ENCODE data around the gene SAMHD1. TPM values are rescaled to one million over a fixed set of nuclear protein-coding genes. Genes with fewer than 3 reads are reported as not detected.
"Not testable (repeated sequence)": the region's sequence is repeated elsewhere in the genome, so short reads cannot be mapped to it uniquely, and the experiment has no call there.

Gene SAMHD1
- 100 to 1,000 TPM in 2 of 4 donors, 10 to 100 TPM in 2; 17.0 to 212 (median 66.0) TPM for total RNA-seq

DNA sequence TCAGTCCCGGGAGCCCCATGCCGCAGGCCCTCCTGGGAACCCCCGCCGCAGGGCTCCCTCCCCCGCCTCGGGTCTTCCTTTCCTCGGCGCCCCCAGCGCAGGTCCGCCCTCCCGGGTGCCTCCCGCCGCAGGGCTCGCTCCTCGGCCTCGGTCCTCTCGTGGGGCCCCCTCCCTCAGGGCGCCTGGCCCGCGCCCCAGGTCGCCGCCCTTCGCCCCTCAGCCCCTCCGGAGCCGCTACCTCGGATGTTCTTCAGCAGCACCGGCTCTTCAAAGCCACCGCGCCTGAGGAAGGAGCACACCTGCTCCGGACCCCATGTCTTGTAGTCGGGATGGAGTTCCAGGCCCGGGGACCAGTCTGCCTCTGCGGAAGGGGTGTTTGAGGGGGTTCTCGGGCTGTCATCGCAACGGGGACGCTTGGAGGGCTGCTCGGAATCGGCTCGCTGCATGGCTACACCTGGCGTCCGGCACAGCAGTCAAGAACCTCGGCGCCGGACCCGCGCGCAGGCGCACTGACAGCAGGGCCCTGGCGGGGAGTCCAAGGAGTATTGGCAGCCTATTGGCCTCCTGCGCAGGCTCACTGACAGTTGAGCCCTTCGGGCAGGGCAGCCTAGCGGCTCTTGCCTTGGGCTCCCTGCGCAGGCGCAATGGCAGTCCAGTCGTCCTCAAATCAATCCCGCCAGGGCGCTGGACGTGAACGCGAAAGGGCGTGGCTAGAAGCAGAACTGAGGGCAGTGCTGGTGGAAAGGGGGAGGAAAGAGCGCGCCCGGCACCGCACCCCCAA, at the start of gene SAMHD1:
Gene SAMHD1, minus strand, starts transcription at position 511 of the 781 bp plus-strand sequence. Its CDS starts 65 bp downstream, at position 446.
- H3K27me3 ChIP-seq: no peaks in the 10 kb centered on the region
- peaks cover 10 to 71% (median 19%) of the 10 kb centered on the region in 3 donors for H3K4me1 ChIP-seq
- peak within 1 kb of the TSS; percentile 89 to 95 (median 94) for H3K27ac ChIP-seq
- H3K9me3 ChIP-seq: no peaks in the 10 kb centered on the region
- TF ChIP-seq POLR2A (IDR thresholded peaks at IDR 0.05) (peak in 3 of 4 donors; percentile 72 to 97 (median 88)), CTCF (IDR thresholded peaks at IDR 0.05) (peak in 3 of 6 experiments; percentile 30 to 36 (median 34))
- peak; percentile 61 for DNase-seq
- peak within 1 kb of the TSS; percentile 75 to 99 (median 90) for H3K4me3 ChIP-seq
- no peaks in the 10 kb centered on the region for H3K36me3 ChIP-seq
- intact Hi-C loops (cut with DNase I): no loop called here
- WGBS, 2 donors: 0% methylated on average over 5 of the region's 66 CpGs

GRCh38 chr20:37000171-37000570, 48.7 kb upstream of the SAMHD1 start:
- WGBS, 2 donors: no CpG with 5 or more reads among the region's 26 CpGs
- DNase-seq; intact Hi-C loops (cut with DNase I): not testable (repeated sequence)

GRCh38 chr20:36998652-36999051, 47.1 kb upstream of the SAMHD1 start:
- WGBS, 2 donors: 80 to 83% methylated on average over 7 of the region's 7 CpGs
- H3K27me3 ChIP-seq: no peaks in the 10 kb centered on the region
- TF ChIP-seq POLR2A (IDR thresholded peaks at IDR 0.05): no peak
- no peak for TF ChIP-seq CTCF (IDR thresholded peaks at IDR 0.05)

More at GRCh38 chr20:37000171-37000570, 48.7 kb upstream of the SAMHD1 start:
- not testable (repeated sequence) for H3K9me3 ChIP-seq, H3K27me3 ChIP-seq, H3K4me1 ChIP-seq, H3K4me3 ChIP-seq, H3K27ac ChIP-seq
- peaks cover 0 to 44% (median 0%) of the 10 kb centered on the region in 3 donors for H3K36me3 ChIP-seq

DNA sequence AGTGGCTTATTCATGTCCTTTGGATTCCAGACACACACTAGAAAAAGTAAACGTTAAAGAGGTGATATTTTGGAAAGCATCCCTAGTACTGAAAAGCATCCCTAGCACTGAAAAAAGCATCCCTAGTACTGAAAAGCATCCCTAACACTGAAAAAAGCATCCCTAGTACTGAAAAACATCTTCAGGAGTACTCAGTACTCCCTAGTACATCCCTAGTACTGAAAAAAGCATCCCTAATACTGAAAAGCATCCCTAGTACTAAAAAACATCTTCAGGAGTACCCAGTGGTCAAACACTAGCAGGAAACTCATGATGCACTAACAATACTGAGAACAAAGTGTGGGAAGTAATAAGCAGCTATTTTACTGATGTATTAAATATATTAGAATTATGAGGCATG, 45.6 kb upstream of the SAMHD1 start:
- Histone ChIP-seq H3K36me3 (peaks cover 0 to 27% (median 0%) of the 10 kb centered on the region in 3 donors), H3K4me3 (no peak overlapping the region), H3K9me3 (peaks cover 0 to 10% (median 0%) of the 10 kb centered on the region in 3 donors), H3K4me1 (no peaks in the 10 kb centered on the region), H3K27me3 (no peaks in the 10 kb centered on the region), H3K27ac (no peak overlapping the region)
- TF ChIP-seq CTCF (IDR thresholded peaks at IDR 0.05) (no peak), POLR2A (IDR thresholded peaks at IDR 0.05) (no peak)
- DNase-seq: no peak
- 36 to 71% methylated on average over 1 of the region's 1 CpG for WGBS, 2 donors
- intact Hi-C loops (cut with DNase I): no loop called here

More at GRCh38 chr20:36998652-36999051, 47.1 kb upstream of the SAMHD1 start:
- intact Hi-C loops (cut with DNase I): no loop called here
- Histone ChIP-seq H3K4me1 (no peaks in the 10 kb centered on the region), H3K9me3 (no peaks in the 10 kb centered on the region), H3K27ac (no peak overlapping the region), H3K4me3 (no peak overlapping the region), H3K36me3 (peaks cover 0 to 41% (median 0%) of the 10 kb centered on the region in 3 donors)
- DNase-seq: no peak

DNA sequence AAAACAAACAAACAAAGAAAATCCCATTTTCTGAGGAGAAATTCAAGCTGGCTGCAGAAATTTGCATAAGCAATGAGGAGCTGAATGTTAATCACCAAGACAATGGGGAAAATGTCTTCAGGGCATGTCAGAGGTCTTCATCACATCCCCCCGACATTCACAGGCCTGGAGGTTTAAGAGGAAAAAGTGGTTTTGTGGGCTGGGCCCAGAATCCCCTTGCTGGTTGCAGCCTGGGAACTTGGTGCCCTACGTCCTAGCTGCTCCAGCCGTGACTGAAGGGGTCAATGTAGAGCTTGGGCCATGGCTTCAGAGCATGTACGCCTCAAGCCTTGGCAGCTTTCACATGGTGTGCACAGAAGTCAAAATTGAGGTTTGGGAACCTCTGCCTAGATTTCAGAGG, 42.7 kb upstream of the SAMHD1 start:
- intact Hi-C loops (cut with DNase I); H3K27ac ChIP-seq; H3K27me3 ChIP-seq; H3K9me3 ChIP-seq; H3K4me3 ChIP-seq; DNase-seq: not testable (repeated sequence)
- WGBS, 2 donors: 94 to 100% methylated on average over 2 to 4 of the region's 4 CpGs
- Histone ChIP-seq H3K36me3 (peaks cover 0 to 27% (median 0%) of the 10 kb centered on the region in 3 donors), H3K4me1 (peaks cover 0 to 10% (median 0%) of the 10 kb centered on the region in 3 donors)

- H3K4me1 ChIP-seq: peaks cover 0 to 11% (median 0%) of the 10 kb centered on the region in 3 donors
- no peak overlapping the region for H3K4me3 ChIP-seq
- no peaks in the 10 kb centered on the region for H3K27me3 ChIP-seq
- TF ChIP-seq CTCF (IDR thresholded peaks at IDR 0.05) (no peak), POLR2A (IDR thresholded peaks at IDR 0.05) (no peak)
- peaks cover 0 to 16% (median 0%) of the 10 kb centered on the region in 3 donors for H3K36me3 ChIP-seq
- DNase-seq: no peak
- H3K27ac ChIP-seq: no peak overlapping the region
- WGBS, 2 donors: 93 to 96% methylated on average over 4 of the region's 4 CpGs
- intact Hi-C loops (cut with DNase I): no loop called here
- H3K9me3 ChIP-seq: peaks cover 0 to 10% (median 0%) of the 10 kb centered on the region in 3 donors
Measured at GRCh38 chr20:36992802-36993334, 41.4 kb upstream of the SAMHD1 start.

Measured in esophagus squamous epithelium (tissue), 5 donors.